A673 (cell line): ENCODE data around the gene NAT16. TPM values are rescaled to one million over a fixed set of nuclear protein-coding genes. Genes with fewer than 3 reads are reported as not detected.
"Not testable (repeated sequence)": the region's sequence is repeated elsewhere in the genome, so short reads cannot be mapped to it uniquely, and the experiment has no call there.

ENCODE experiments used
- BruUV-seq: library from RNA; stranded (reverse); fragments of 400-500 nt; replicated peaks from 2 replicates; lab custom pipeline; 2021; lab: Mats Ljungman, UMichigan
- CTCF ChIA-PET: fragments of 300-600 bp; sonication (Branson Sonifier 250); formaldehyde crosslinking; loops from one replicate; lab custom pipeline; 2022; ENCODE audit warnings: antibody characterized with exemption; lab: Charles Lee
- POLR2A ChIA-PET: fragments of 300-600 bp; sonication (Branson Sonifier 250); formaldehyde crosslinking; loops from one replicate; lab custom pipeline; 2022; ENCODE audit warnings: antibody characterized with exemption; ENCODE audit not compliant: low non-redundant PET; lab: Charles Lee
- DNase-seq: peaks from one replicate; pipeline ENCODE4 v3.0.0-alpha.2; 2015; ENCODE audit warnings: low spot score
- H3K27ac ChIP-seq: fragments of 200-600 bp; sonication (generic); 2 replicates; pipeline ENCODE4 v1.5.1; 2016; ENCODE audit warnings: mixed run types, low read depth, mild to moderate bottlenecking, mixed read lengths, antibody characterized with exemption, low read length; ENCODE audit not compliant: poor library complexity, severe bottlenecking
- H3K27me3 ChIP-seq: fragments of 200-600 bp; sonication (generic); replicated peaks from 2 replicates; pipeline ENCODE4 v1.6.1; 2017; ENCODE audit warnings: mixed run types, low read depth, mild to moderate bottlenecking, mixed read lengths, antibody characterized with exemption, low read length; ENCODE audit not compliant: insufficient read depth, poor library complexity
- H3K36me3 ChIP-seq: fragments of 200-600 bp; sonication (generic); 2 replicates; pipeline ENCODE4 v1.6.1; 2016; ENCODE audit warnings: mixed run types, mild to moderate bottlenecking, mixed read lengths, antibody characterized with exemption, low read length; ENCODE audit not compliant: insufficient read depth, poor library complexity, severe bottlenecking
- H3K4me1 ChIP-seq: fragments of 200-600 bp; sonication (generic); 2 replicates; pipeline ENCODE4 v1.6.1; 2017; ENCODE audit warnings: mixed run types, mild to moderate bottlenecking, mixed read lengths, antibody characterized with exemption, low read length; ENCODE audit not compliant: insufficient read depth, poor library complexity, severe bottlenecking
- H3K4me3 ChIP-seq: fragments of 200-600 bp; sonication (generic); 2 replicates; pipeline ENCODE4 v1.5.1; 2016; ENCODE audit warnings: low read depth, mixed run types, mild to moderate bottlenecking, mixed read lengths, low read length; ENCODE audit not compliant: poor library complexity, severe bottlenecking
- H3K9me3 ChIP-seq: fragments of 200-600 bp; sonication (generic); 2 replicates; pipeline ENCODE4 v1.6.1; 2016; ENCODE audit warnings: mixed run types, low read depth, mild to moderate bottlenecking, mixed read lengths, antibody characterized with exemption, low read length; ENCODE audit not compliant: poor library complexity, severe bottlenecking
- EZH2 ChIP-seq: fragments of 200-600 bp; sonication (generic); IDR thresholded peaks from 2 replicates; pipeline ENCODE4 v1.6.1; 2017; ENCODE audit warnings: borderline replicate concordance, low read depth, mild to moderate bottlenecking, mixed read lengths, antibody characterized with exemption, low read length; ENCODE audit not compliant: poor library complexity, severe bottlenecking
- intact Hi-C: fragments of 100-400 bp; cut with micrococcal nuclease; formaldehyde crosslinking; loops from one replicate; pipeline ENCODE4 v1.10.0; 2022; ENCODE audit not compliant: unreplicated experiment
- total RNA-seq: library from RNA; stranded (reverse); gene quantifications from 2 replicates; pipeline ENCODE4 v1.2.3, GENCODE V29; 2021
- TF ChIP-seq, protein P1 (sequence below): fragments of 300-800, 200-600 bp; sonication (generic); conservative IDR thresholded peaks from 2 replicates; pipeline ENCODE4 v1.5.1; 2017; ENCODE audit warnings: low read depth, mild to moderate bottlenecking, antibody characterized with exemption, low read length, moderate library complexity, mixed read lengths

Gene NAT16
- total RNA-seq, 1 experiment from 2014 or later: not detected

DNA sequence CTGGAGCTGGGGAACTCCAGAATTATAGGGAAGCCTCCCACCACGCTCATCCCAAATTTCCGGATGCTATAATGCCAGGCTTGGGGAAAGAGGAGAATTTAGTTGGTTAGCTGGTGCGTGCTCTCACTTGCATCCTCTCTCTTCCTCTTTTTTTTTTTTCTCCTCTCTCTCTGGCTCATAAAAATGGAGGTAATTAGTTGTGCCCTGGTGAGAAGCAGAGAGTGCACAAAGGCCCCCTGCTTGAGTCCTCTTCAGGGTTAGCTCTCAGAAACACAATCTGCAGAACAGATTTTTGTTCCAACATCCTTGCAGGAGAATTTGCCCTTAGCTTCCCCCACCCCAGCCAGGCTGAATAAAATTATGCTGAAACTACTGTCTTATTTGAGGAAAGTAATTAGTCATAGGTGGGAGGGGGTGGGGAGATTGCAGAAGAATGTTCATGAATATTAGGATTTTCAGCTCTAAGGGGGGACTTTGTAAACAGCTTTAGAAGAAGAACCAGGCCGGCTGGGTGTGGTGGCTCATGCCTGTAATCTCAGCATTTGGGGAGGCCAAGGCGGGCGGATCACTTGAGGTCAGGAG, 45.6 kb downstream of the NAT16 start:
- peak; percentile 87 for DNase-seq
- BruUV-seq: no TSS peak
- ChIA-PET POLR2A (no interaction called here), CTCF (interaction anchor here (0.5 to 1.2 kb wide), 3 partner anchors 9 to 249 kb away, joined by 3 to 17 read pairs (median 12); no protein-coding TSS in a partner anchor)
- Histone ChIP-seq H3K27ac (peak overlapping the region; percentile 70), H3K36me3 (no peaks in the 10 kb centered on the region), H3K27me3 (no peaks in the 10 kb centered on the region), H3K4me3 (no peak overlapping the region), H3K9me3 (no peaks in the 10 kb centered on the region), H3K4me1 (peaks cover 38% of the 10 kb centered on the region)
- TF ChIP-seq, protein P1, sequence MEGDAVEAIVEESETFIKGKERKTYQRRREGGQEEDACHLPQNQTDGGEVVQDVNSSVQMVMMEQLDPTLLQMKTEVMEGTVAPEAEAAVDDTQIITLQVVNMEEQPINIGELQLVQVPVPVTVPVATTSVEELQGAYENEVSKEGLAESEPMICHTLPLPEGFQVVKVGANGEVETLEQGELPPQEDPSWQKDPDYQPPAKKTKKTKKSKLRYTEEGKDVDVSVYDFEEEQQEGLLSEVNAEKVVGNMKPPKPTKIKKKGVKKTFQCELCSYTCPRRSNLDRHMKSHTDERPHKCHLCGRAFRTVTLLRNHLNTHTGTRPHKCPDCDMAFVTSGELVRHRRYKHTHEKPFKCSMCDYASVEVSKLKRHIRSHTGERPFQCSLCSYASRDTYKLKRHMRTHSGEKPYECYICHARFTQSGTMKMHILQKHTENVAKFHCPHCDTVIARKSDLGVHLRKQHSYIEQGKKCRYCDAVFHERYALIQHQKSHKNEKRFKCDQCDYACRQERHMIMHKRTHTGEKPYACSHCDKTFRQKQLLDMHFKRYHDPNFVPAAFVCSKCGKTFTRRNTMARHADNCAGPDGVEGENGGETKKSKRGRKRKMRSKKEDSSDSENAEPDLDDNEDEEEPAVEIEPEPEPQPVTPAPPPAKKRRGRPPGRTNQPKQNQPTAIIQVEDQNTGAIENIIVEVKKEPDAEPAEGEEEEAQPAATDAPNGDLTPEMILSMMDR: no peak
- intact Hi-C loops: loop anchor here (2.0 to 10.0 kb wide), 2 partner anchors 34 to 50 kb away; partner anchors contain the start of gene TRIM56

DNA sequence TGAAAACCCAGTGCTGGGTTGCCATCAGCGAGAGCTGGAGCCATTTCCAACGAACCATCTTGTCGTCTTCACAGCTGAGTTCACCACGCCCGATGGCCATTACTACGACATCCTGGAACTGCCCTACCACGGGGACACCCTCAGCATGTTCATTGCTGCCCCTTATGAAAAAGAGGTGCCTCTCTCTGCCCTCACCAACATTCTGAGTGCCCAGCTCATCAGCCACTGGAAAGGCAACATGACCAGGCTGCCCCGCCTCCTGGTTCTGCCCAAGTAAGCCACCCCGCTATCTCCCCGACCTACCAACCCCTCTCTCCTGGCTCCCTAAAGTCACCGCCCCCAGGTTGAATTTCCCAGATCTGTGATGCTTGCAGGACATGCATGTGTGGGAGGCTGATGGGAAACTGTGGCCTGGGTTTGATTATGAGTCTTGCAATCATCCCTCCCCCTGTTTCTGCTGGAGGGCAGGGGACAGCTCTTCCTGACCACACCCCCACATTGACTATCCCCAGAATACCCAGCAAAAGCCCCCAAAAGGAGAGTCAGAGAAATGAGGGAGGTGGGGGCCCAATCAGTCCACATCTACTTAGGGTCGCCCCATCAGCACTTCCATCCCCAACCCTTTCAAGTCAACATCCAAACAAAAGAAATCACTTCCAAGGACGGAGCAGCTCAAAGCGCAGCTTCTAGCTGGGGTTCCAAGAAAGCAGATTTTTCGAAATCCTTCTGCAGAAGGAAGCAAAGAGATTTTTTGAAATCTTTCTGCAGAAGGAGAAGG, 46.3 kb downstream of the NAT16 start:
- no peaks in the 10 kb centered on the region for H3K36me3 ChIP-seq
- ChIA-PET POLR2A (no interaction called here), CTCF (interaction anchor here (0.5 to 1.2 kb wide), 3 partner anchors 10 to 250 kb away, joined by 3 to 17 read pairs (median 12); no protein-coding TSS in a partner anchor)
- peak; percentile 42 for DNase-seq
- intact Hi-C loops: loop anchor here (2.0 to 10.0 kb wide), 2 partner anchors 33 to 49 kb away; partner anchors contain the start of gene TRIM56
- no peak for TF ChIP-seq EZH2
- TF ChIP-seq, protein P1: no peak
- no TSS peak for BruUV-seq
- H3K9me3 ChIP-seq: no peaks in the 10 kb centered on the region
- no peak overlapping the region for H3K4me3 ChIP-seq
- H3K27me3 ChIP-seq: no peaks in the 10 kb centered on the region
- H3K27ac ChIP-seq: peak overlapping the region; percentile 70
- peaks cover 36% of the 10 kb centered on the region for H3K4me1 ChIP-seq

DNA sequence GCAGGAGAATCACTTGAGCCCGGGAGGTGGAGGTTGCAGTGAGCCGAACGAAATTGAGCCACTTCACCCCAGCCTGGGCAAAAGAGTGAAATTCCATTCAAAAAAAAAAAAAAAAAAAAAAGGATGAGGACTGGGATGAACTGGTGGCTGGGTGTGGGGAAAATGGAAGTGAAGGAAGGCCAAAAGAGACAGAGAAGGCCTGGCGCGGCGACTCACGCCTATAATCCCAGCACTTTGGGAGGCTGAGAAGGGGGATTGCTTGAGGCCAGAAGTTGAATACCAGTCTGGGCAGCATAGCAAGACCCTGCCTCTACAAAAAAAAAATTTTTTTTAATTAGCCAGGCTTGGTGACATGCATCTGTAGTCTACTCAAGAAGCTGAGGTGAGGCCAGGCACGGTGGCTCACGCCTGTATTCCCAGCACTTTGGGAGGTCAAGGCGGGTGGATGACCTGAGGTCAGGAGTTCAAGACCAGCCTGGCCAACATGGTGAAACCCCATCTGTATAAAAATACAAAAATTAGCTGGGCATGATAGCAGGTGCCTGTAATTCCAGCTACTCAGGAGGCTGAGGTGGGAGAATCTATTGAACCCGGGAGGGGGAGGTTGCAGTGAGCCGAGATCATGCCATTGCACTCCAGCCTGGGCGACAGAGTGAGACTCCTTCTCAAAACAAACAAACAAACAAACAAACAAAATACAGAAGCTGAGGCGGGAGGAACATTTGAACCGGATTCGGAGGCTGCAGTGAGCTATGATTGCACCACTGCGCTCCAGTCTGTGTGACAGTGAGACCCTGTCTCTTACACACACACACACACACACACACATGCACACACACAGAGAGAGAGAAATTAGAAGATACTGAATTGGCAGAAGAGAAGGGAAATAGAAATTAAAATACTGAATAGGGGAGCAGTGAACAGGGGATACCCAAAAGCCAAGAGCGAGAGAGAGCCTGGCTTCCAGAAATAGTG, 47.2 kb downstream of the NAT16 start:
- POLR2A ChIA-PET, H3K27ac ChIP-seq, H3K36me3 ChIP-seq, H3K27me3 ChIP-seq, H3K9me3 ChIP-seq, BruUV-seq, DNase-seq, H3K4me3 ChIP-seq: not testable (repeated sequence)
- intact Hi-C loops: loop anchor here (10.0 kb wide), 1 partner anchor 48 kb away; the partner anchor contains the start of gene TRIM56
- CTCF ChIA-PET: interaction anchor here (0.7 kb wide), 1 partner anchor 150 kb away, joined by 6 read pairs; no protein-coding TSS in a partner anchor
- peaks cover 29% of the 10 kb centered on the region for H3K4me1 ChIP-seq
